Erythroblast (primary cell): ENCODE measurements around the gene CD164L2.

Experiments
- GATA1 ChIP-seq: IDR thresholded peaks from 2 replicates; pipeline ENCODE4 v1.6.1; 2011; ENCODE audit warnings: low read depth, mild to moderate bottlenecking, control low read depth, low read length, moderate library complexity
- POLR2A ChIP-seq: IDR thresholded peaks from 2 replicates; pipeline ENCODE4 v1.6.1; 2011; ENCODE audit warnings: mild to moderate bottlenecking, low read length

DNA sequence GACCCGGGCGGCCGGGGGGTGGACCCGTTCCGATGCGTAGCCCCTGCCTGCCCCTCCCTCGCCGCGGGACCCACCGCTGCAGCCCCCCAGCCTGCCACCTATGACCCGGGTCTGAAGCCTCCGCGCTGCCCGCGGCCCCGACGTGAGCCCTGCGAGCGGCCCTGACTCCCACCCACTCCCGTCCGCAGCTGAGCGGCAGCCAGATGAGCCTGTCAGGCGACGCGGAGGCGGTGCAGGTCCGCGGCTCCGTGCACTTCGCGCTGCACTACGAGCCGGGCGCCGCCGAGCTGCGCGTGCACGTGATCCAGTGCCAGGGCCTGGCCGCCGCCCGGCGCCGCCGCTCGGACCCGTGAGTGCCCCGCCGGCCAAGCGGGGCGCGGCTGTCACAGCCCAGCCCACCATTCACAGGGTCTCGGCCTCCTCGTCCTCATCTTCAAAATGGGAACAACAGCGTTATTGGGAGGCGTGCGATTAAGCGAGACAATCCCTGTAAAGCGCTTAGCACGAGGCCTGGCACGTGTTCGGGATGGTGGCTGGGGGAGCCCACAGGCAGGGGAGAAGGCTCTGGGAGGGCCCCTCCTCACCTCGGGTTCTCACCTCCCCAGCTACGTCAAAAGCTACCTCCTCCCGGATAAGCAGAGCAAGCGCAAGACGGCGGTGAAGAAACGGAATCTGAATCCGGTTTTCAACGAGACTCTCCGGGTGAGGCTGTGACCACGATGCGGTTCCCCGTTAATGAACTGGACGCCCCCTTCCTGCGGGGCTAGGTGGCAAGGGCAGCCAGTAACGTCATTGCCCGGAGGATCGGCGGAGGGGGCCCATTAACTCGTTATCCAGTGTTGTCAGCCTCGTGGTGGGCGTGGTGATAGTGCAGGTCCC is 33.1 kb downstream of the CD164L2 start:
- TF ChIP-seq POLR2A (no peak), GATA1 (no peak)
